K562 treated with DMSO at 1 percent for 48 hours (cell line): ENCODE results near the gene TACO1. TPM values are rescaled to one million over a fixed set of nuclear protein-coding genes. Genes with fewer than 3 reads are reported as not detected.

Experiments
- total RNA-seq: library from RNA; unstranded; fragments of 300-600 nt; gene quantifications from 2 replicates; pipeline ENCODE4 v1.2.3, GENCODE V29; 2022; ENCODE audit warnings: low replicate concordance; ENCODE audit errors: extremely low read depth

Gene TACO1
- not detected in 2 replicates for total RNA-seq

DNA sequence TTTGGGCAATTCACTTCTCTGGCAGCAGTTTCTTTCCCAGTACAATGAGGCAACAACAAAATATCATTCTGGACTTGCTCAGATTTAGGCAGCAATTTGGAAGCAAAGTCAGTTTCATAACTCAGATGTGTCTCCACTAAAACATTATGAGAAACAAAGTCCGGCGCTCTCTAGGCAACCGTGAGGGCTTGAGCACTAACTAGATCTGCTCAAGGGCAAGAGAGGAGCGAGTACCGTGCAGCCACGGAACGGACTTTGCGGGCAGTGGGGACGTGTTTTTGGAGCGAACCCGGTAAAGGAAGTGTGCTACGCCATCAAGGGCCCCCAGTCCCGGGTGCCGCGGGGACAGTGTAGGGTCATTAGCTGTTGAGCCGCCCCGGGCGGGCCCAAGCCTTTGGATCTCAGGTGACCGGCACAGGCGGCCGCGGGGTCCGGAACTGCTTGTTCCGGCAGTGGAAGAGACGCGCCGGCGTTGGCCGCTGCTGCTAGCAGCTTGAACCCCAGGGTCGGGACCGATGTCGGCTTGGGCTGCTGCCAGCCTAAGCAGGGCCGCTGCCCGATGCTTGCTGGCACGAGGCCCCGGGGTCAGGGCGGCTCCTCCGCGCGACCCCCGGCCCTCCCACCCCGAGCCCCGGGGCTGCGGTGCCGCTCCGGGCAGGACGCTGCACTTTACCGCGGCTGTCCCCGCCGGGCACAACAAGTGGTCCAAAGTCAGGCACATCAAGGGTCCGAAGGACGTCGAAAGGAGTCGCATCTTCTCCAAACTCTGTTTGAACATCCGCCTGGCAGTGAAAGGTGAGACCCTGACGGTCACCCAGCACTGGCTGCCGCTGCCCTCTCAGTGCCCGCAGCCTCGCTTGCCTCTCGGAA lies at the start of gene TACO1:
Gene TACO1 (plus strand): TSS at position 327 of the 870 bp plus-strand sequence. CDS start 189 bp downstream, at position 516.

DNA sequence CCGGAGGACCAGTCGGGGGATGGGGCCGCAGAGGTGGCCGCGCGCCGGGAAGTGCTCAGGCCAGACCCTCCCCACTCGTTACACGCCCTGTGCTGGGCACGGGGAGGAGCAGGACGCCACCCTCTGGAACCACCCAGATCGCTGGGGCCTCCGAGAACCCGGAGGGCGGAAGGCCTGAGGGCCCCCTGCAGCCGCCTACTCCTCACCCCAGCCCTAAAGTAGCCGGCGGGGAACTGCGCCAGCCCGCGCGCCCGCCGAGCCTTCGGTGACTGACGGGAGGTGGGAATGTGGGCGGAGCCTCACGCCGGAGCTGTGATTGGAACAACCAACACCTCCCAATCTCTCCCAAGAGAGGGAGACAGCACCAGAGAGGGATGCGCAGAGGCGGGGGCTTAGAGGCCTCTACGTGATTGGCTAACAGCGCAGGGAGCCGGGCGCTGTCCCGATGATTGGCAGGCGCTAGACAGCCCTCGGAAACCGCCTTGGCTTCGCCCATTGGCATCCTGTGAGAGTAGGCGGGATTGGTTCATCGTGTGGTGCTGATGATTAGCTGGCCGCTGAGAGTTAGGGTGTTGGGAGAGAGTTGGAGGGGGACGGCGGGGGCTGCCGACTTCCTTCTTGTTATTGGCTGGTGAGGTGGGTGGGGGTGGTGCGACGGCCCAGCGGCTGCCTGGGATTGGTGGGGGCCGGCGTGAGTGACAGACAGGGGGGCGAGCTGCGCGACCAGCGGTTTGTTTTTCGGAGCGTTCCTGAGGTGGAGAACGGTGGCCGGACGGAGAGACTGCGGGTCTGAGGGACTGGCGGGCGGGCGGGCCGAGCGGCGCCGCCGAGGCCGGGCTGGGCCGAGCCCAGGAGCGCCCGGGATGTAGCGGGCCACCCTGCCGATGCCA lies 21.2 kb downstream of the TACO1 start, which contains the start of gene MAP3K3:
Gene MAP3K3 (plus strand): TSS at position 734 of the 890 bp plus-strand sequence. CDS start 343 bp downstream, outside the sequence.

Other genes starting within 250 kb of the TACO1 start
- not detected in 2 replicates for gene CYB561, start 154.6 kb upstream of the TACO1 start, total RNA-seq
- gene ACE, start 123.8 kb upstream of the TACO1 start, total RNA-seq = not detected in 2 replicates
- gene KCNH6, start 77.5 kb upstream of the TACO1 start, total RNA-seq = not detected in 2 replicates
- gene DCAF7, start 50.4 kb upstream of the TACO1 start, total RNA-seq = not detected in 2 replicates
- gene MAP3K3, start 21.5 kb downstream of the TACO1 start, total RNA-seq = not detected in 2 replicates
- not detected in 2 replicates for gene LIMD2, start 99.2 kb downstream of the TACO1 start, total RNA-seq
- not detected in 2 replicates for gene STRADA, start 140.9 kb downstream of the TACO1 start, total RNA-seq
- gene CCDC47, start 172.7 kb downstream of the TACO1 start, total RNA-seq = not detected in 2 replicates
- not detected in 2 replicates for gene DDX42, start 173.3 kb downstream of the TACO1 start, total RNA-seq
- 726 TPM in 1 of 2 replicates, not detected in the other for gene PSMC5, start 226.5 kb downstream of the TACO1 start, total RNA-seq
- gene FTSJ3, start 226.8 kb downstream of the TACO1 start, total RNA-seq = not detected in 2 replicates
- gene SMARCD2, start 241.8 kb downstream of the TACO1 start, total RNA-seq = not detected in 2 replicates